ENCODE data around the gene DYNLRB2.

DYNLRB2 gene

DNA sequence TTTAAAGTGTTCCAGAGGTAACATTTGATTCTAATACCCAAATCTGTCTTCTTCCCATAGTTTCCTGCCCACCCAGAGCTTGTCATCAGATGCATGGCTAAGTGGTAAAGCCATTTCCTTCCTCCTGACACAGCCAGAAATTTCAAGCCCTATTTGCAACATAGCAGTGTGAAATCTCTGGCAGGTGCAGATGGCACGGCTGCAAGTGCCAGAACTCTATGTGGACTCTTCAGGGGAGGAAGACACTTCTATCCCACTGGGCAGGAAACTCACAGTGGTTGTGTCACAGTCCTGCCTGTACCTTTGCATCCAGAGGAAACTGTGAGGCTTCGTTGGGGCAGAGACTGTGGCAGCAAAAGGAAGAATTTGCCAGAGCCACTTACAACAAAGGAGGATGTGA, 13.2 kb downstream of the DYNLRB2 start:
- DNase-seq = no peak

DNA sequence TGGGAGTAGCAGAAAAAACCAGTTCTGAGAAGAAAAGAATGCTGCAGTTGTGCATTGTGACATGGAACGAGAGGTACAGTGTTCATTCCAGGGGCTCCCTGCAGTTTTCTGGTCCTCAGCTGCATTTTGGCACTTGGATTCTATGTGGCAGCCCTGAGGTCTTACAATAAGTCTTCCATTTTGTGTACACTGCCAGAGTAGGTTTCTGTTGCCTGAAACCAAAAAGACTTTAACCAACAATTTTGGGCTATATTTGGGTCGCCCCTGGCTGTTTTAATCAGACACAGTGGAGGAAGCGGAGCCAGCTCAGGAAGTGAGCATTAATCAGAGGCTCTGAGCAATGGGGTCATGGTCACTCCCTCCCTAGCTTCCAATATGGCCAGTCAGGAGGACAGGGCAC, 15.7 kb downstream of the DYNLRB2 start:
- no peak for DNase-seq

DNA sequence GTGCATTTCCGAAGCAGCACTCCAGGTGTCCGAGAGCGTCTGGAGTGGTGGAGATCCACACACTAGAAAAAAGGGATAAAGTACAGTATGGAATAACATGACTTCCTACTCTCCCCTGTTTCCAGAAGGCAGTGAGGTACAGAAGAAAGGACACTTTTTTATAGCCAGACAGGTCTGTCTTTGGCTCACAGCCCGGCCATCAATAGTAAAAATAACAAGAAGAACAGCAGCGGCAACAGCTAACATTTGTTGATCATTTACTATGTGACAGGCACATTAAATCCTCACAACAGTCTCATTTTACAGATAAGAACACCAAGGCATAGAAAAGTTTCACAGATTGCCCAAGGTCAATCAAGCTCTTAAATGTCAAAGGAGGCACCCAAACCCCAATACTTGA, 16.2 kb downstream of the DYNLRB2 start:
- DNase-seq = no peak

DNA sequence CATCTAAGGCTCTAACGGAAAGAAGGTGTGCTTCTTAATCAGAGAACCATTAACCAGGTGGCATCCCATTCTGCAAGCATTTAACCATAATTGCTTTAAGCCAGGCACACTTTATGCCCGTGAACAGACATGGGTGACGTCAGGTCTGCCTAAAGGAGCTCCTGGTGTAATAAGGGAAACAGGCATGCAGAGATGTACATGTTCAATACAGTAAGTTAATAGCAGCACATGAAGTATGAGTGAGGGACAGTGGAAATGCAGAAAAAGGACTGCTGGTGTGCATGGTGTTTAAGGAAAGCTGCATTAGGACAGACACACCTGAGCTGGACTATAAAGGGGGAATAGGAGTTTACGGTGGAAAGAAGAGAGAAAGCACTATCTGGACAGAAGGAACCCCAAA, 18.6 kb downstream of the DYNLRB2 start:
- no peak for DNase-seq

DNA sequence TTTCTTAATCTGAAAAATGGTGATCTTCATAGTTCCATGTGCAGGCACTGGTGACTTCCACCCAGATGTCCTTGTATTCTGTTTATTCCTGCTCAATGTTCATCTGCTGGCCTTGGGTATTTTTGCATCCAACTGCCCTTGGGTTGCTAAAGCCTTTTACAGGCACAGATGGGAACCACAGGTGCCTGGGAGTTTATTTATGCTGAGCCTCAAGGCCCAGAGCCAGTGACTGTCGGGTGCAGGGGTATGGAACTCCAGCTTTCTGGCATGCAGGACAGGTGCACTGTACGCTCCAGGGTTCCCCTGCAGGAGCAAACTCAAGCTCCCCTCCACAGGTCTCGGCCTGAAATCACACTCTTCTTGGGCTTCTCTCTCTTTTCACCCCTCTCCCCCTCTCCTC, 22.3 kb downstream of the DYNLRB2 start:
- DNase-seq = no peak

DNA sequence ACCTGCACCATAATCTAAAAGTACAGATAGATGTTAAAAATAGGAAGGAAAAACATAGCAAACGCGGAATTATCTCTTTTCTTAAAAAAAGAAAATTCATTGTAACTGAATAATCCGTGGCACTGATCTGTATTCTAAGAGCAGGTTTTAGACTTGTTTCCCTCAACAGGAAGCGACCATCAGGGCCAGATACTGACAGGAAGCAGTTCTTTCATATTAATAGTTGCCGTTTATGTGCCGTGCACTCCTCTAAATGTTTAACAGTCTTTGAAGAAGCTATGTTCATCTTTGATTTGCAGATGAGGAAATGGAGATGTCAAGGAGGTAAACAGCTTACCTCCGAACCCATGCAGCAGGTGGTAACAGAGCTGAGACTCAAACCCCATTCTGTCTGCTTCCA, 23.6 kb downstream of the DYNLRB2 start:
- DNase-seq = no peak

DNA sequence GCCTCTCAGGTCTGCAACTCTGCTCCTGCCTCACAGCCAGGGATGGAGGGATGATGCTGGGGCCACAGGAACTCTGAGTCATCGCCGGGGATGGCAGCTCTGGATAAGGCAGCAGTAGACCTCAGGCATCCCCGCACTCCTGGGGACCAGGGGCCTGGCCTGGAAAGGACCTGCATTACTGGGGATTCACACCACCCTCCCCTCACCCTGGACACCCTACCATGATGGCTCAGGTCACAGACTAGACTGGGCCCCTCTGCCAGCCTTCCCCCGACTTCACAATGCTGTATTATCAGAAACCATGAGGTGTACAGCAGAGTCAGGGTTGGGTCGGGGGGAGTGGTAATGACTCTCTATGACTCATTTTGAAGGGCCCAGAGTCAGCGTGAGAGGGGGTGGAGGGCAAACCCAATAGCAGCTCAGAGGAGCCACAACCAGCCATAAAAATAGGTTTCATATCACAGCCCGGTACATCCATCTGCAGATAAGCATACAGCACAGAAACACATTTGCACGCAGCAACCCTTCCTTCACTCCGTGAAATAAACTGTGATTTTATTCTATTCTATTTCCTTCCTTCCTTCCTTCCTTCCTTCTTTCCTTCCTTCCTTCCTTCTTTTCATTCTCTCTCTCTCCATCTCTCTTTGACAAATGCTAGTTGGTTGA, 28.8 kb downstream of the DYNLRB2 start:
- DNase-seq = peak; percentile 61 to 69

DNA sequence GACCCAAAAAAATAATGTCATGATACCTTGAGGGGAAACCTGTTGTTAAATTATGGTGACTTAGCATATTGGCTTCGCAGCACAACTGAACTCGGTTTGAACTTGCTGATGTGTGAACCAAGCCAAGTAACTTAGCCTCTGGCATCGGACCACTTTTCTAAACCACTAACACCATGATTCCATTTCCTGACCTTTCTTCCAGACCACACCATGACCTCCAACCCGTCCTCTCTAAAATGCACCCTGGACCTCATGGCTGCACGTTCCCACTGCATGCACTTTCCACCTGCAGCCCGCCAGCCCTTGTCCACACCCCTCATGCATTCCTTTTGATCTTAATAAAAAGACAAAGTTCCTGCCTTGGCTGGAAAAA, 29.3 kb downstream of the DYNLRB2 start:
- DNase-seq = no peak

DNA sequence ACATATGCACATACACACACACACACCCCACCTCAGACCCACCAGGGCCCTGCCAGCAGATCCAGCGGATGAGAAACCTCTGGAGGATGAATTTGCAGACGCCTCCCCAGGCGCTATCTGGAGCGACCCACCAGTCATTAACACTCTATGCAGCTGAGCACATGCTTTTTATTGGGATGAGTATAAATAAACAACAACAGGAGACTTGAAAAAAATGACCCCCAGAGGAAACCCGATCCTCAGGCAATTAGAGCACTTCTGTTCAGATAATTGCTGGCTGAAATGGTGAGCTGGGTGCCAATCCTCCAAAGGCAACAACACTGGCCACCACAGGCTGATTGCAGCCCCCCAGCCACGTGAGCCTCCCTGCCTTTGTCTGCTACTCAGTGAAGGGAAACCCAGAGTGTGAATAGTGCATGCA, 32.9 kb downstream of the DYNLRB2 start:
- no peak for DNase-seq

DNA sequence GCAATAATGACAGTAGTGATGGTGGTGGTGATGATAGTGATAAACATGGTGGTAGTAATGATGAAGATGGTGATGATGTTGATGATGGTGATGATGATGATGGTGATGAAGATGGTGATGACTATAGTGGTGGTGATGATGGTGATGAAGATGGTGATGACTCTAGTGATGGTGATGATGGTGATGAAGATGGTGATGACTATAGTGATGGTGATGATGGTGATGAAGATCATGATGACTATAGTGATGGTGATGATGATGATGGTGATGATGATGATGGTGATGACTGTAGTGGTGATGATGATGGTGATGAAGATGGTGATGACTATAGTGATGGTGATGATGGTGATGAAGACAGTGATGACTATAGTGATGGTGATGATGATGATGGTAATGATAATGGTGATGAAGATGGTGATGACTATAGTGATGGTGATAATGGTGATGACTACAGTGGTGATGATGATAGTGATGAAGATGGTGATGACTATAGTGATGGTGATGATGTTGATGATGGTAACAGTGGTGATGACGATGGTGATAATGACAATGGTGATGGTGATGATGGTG, 35.6 kb downstream of the DYNLRB2 start:
- DNase-seq = no peak

DNA sequence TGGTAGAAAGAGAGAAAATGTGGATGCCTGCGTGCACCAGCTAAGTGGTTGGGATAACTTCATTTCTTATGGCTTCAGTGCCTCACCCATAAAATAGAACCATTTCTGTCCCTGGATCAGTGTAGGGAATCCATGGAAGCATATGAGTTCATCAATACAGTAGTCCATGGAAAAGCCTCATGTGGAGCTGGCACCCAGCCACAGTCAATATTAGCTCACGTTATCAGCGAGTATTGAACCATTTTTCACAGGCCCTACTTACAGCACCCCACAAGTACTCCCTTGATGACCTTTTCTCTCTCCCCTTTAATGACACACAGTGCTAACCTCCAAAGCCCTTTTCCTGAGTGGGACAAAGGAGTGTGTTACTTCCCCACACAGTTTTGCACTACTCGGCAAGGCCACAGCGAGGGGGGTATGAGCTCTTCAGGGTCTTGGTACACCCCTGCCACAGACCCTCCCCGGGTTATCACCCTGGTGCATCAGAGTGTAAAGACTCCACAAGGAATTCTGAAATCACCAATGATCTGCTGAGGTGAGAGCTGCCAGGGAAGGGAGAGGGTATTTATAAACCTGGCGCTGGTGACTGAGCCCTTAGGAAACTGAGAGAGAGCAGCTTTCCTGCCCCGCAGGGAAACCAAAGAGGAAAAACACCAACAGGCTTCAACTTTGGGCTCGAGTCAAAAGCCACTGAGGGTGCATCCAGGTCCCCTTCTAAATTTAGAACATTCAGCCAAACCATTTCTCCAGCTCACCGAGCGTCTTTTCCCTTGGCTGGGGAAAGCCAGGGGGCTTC, 36.9 kb downstream of the DYNLRB2 start:
- no peak for DNase-seq

DNA sequence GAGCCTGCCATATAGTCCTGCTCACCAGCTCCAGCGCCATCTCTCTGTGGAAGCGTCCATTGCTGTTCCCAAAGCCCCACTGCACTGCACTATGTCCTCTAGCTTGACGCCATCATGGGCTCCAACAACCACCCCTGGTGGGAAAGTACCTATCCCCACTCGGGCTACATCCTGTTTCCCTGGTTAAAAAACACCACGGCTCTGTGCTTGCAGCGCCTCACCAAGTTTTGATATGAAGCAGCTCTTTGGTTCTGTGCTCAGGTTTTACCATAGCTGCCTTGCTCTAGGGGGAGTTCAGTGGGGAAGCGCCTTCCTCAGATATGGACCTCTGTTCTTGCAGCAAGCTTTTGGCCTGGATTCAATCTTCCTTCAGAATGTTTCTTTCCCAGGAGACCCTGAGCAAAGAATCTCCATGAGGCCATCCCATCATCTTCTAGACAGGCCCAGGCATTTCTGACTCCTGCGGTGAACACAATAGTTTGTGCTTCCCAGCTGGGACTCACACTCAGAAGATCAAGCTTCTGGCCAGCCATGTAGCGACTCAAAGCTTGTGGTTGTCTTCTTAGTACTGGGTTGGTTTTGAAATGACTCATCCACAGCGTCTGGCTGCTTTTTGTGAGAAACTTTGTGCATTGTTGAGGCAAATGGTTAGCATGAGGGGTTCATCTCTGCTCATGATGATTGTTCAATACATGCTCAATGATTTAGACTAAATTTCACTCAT, 39.5 kb downstream of the DYNLRB2 start:
- DNase-seq = peak; percentile 43 to 55

DNA sequence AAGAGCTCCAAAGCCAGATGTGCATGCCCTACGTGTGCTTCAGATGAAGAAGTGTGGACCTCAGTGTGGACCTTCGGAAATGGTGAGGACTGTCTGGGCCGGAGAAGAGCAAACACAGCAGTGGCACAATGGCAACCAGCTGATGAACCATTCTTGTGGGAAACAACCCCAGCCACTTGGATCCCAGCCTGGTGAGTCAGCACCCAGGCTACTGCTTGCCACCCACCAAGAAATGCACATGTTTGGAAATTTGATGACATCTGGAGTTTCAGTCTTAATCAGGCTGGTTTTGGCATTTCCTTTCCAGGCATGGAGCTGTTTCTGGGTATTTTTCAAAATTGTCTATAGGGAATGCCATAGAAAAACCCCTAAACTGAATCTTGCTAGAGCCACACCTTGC, 42.7 kb downstream of the DYNLRB2 start:
- DNase-seq = peak in 1 of 2 experiments; percentile 9

DNA sequence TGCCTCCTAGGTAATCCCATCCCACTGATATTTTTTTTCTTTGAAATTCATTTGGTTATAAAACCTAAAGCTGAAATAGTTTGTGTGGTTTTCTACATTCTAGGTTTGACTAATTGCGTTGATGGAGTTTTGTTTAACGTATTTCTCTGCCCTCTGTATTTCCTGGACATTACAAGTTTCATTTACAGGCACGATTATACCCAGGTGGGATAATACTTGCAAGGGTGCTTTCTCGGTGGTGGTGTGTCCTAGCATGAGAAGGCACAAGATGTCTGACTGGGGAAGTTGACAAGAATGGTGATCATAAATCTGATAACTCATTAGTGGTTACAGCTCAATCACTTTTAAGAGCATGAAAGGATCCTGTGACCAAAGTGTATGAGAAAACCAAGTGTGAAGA, 45.0 kb downstream of the DYNLRB2 start:
- DNase-seq = no peak

DNA sequence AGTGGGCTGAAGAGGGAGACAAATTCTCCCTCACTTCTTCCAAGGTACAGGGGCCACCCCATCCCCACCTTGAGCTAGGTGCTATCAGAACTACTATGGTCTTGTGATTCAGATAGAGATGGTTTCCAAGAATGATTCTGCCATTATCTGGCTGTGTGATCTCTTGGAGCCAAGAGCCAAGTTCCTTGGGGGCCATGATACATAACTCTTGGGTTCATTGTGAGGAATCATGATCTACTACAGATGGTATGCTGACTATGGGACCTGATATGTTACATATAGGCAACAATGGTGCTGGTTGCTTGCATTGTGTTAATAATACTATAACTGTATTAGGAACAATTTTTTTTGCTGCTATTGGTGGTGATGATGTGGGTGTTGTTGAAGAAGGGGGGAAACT, 45.7 kb downstream of the DYNLRB2 start:
- DNase-seq = no peak

DNA sequence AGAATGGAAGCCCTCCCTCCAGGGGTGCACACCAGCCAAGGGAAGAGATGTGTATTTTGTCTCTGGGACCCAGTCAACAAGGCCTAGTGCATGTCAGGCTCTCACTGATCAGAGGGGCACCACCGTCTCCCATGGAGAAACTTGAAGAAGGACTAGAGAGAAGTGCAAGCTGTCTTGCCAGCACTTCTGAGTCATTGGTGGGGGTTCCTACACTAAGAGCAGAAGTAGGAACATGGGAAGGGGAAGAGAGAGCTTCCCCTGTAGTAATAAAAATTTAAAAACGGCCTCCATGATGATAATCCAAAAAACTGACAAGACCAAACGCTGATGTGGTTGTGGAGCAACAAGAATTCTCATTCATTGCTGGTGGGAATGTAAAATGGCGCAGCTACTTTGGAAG, 46.3 kb downstream of the DYNLRB2 start:
- DNase-seq = no peak

DNA sequence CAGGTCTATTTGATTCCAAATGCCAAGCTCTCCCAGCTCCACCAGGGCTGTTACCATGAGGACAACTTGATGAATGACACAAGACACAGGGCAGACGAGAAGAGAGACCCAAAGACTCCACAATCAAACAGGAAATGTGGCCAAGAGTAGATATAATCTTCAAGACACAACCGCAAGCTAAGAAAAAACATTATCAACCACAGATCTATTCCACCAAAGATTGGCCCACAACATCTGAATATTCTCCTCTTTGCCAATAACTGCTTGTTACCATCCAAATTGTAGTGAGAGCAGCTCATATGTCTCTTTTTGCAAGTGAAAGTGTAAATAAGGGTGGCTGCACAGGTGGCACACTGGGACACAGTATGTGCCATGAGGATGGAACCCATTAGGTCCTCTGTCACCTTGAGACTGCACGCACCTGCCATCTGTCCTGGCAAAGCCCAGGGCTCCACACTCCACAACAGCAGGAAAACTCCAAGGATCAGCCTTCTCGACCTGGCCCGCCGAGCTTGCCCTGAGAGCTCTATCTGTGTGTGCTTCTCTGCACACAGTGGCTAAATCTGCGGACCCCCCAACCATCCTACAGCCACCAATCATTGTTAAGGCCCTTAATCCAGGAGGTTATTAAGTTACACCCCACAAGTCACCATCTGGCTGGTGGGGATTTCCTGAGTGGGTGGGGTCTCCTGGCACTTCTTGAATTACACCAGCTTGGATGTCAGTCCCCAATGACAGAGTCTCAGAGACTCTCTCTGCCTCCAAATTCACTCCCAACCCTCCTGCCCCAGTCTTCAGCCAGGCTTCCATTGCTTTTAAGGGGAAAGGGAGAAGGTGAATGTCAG, 50.5 kb downstream of the DYNLRB2 start:
- DNase-seq = no peak

DNA sequence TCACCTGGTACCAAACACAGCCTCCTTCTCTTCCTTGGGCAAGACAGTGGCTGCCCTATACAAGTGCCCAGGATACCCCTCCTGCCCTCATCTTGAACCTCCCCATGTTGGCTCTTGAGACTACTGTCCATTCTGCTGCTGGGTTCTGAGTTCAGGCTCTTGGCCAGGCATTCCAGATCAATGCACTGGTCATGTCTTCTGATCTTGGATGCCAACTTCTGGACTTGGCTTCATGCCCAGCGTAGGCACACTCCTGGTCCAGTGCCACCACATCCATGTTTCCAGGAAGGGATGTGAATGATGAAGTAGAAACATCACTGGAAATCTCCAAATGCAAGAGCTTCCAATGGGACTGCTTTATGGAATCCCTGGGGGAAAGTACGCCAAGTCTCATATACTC, 51.5 kb downstream of the DYNLRB2 start:
- no peak for DNase-seq

DNA sequence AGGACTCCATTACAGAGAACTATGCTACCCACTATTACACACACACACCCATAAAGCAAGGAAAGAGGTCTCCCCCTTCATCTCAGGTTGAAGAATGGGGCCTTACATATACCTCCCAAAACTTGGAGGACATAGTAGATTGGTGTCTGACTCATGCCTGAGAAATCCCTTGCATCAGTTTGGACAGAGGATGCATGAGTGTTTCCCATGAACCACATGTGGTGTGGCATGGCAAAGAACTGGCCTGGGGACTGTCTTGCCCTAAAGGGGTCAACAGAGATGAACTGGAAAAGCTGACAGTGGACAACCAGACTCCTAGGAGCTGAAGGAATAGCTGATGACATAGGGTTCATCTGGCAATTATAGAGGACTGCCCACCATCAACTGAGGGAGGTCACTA, 54.0 kb downstream of the DYNLRB2 start:
- DNase-seq = no peak

DNA sequence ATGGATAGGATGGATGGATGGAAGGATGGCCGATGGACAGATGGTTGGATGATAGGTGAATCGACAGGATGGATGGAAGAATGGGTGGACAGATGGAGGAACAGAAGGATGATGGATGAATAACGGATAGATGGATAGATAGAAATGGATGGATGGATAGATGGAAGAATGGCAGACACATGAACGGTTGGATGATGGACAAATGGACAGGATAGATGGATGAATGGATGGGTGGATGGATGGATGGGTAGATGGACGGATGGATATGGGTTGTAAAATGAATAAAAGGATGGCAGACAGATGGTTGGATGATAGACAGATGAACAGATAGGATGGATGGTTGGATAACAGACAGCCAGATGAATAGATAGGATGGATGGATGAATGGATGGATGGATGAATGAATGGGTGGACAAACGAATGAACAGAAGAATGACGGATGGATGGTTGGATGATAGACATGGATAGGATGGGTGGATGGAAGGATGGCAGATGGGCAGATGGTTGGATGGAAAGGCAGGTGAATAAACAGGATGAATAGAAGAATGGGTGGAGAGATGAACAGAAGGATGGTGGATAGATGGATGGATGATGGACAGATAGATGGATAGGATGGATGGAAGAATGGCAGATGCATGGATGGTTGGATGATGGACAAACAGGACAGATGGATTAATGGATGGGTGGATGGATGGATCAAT, 55.9 kb downstream of the DYNLRB2 start:
- no peak for DNase-seq

DNA sequence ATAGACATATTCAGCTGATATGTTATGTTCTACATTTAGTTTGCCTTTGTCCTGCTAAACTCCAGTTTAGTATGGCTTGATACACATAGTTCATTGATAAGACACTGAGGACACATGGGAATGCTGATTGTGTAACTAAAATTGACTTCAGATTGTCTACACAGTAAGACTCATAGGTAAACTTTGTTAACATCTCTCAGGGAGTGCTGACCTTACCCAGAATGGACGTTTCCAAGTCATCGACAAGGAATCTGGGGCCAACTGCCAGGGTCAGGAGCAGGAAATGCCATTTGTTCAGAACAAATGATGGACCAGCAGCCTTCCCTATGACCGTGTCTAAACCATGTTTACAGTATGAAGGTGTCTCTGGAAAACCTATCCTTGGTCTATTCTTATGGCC, 58.7 kb downstream of the DYNLRB2 start:
- DNase-seq = no peak
